Fibroblast of lung (primary cell): Measurements from ENCODE around the gene GOPC. TPM values are rescaled to one million over a fixed set of nuclear protein-coding genes. Genes with fewer than 3 reads are reported as not detected.

Experiments
- DNase-seq, 2 donors: peaks; one replicate each; pipeline versions ENCODE4 v3.0.0 to v3.0.0-alpha.2; 2010; ENCODE audit warnings: low read depth in 2 of 2
- H2AFZ ChIP-seq: 2 replicates; pipeline ENCODE4 v1.5.1; 2012; ENCODE audit warnings: low read length, control low read depth, inconsistent platforms
- H3K27ac ChIP-seq: 2 replicates; pipeline ENCODE4 v1.5.1; 2011; ENCODE audit warnings: low read length, control low read depth; ENCODE audit not compliant: insufficient read depth
- H3K27me3 ChIP-seq: 2 replicates; pipeline ENCODE4 v1.5.1; 2011; ENCODE audit warnings: mild to moderate bottlenecking, low read length; ENCODE audit not compliant: control insufficient read depth, insufficient read depth
- H3K36me3 ChIP-seq: 2 replicates; pipeline ENCODE4 v1.5.1; 2011; ENCODE audit warnings: low read length; ENCODE audit not compliant: control insufficient read depth, insufficient read depth
- H3K4me1 ChIP-seq: 2 replicates; pipeline ENCODE4 v1.5.1; 2011; ENCODE audit warnings: low read length; ENCODE audit not compliant: control insufficient read depth, insufficient read depth; ENCODE audit errors: extremely low read depth
- H3K4me2 ChIP-seq: 2 replicates; pipeline ENCODE4 v1.5.1; 2011; ENCODE audit warnings: low read length, control low read depth; ENCODE audit not compliant: insufficient read depth; ENCODE audit errors: extremely low read depth
- H3K4me3 ChIP-seq, 4 experiments: fragments of 200-600 bp in 1 of 4; sonication (generic) in 1 of 4; replicated peaks in 1 of 4; 2 replicates each; pipeline ENCODE4 v1.5.1; 2011 to 2016; ENCODE audit warnings: low read length in 4 of 4, low read depth in 3 of 4, mild to moderate bottlenecking in 3 of 4, control low read depth in 2 of 4, inconsistent platforms in 1 of 4, mixed read lengths in 1 of 4; ENCODE audit not compliant: insufficient read depth in 1 of 4; ENCODE audit errors: control extremely low read depth in 1 of 4
- H3K79me2 ChIP-seq: 2 replicates; pipeline ENCODE4 v1.5.1; 2012; ENCODE audit warnings: mild to moderate bottlenecking, low read length, inconsistent platforms; ENCODE audit not compliant: control insufficient read depth, insufficient read depth
- H3K9ac ChIP-seq: 2 replicates; pipeline ENCODE4 v1.5.1; 2011; ENCODE audit warnings: mild to moderate bottlenecking, low read length, control low read depth; ENCODE audit not compliant: insufficient read depth
- H3K9me3 ChIP-seq: 2 replicates; pipeline ENCODE4 v1.5.1; 2012; ENCODE audit warnings: low read depth, low read length; ENCODE audit not compliant: control insufficient read depth, insufficient read depth
- H4K20me1 ChIP-seq: 2 replicates; pipeline ENCODE4 v1.5.1; 2011; ENCODE audit warnings: low read length; ENCODE audit not compliant: control insufficient read depth, insufficient read depth; ENCODE audit errors: extremely low read depth
- EZH2 ChIP-seq: IDR thresholded peaks from 2 replicates; pipeline ENCODE4 v1.5.1; 2012; ENCODE audit warnings: low read length, control low read depth, mild to moderate bottlenecking; ENCODE audit errors: missing control alignments
- polyA plus RNA-seq, 2 donors: library from polyadenylated mRNA; depleted of rRNA in 1 of 2; stranded (reverse) in 1 of 2; unstranded in 1 of 2; fragments of >200 nt; gene quantifications; 2 replicates each; pipeline ENCODE4 v1.2.1, GENCODE V29; 2011 to 2012; ENCODE audit warnings: missing spikeins in 1 of 2
- total RNA-seq: library from RNA; depleted of rRNA; stranded (reverse); fragments of >200 nt; gene quantifications from 2 replicates; pipeline ENCODE4 v1.2.1, GENCODE V29; 2014
- TF ChIP-seq, protein P1 (sequence below), 2 donors: IDR thresholded peaks in 1 of 2; conservative IDR thresholded peaks in 1 of 2; 1 replicate in 1 of 2; 2 replicates in 1 of 2; pipeline ENCODE4 v1.5.1; 2011 to 2012; ENCODE audit warnings: low read length in 2 of 2, control low read depth in 1 of 2, inconsistent platforms in 1 of 2, low read depth in 1 of 2, mild to moderate bottlenecking in 1 of 2

The GOPC gene
- total and polyA plus RNA-seq, 2 donors (not counting 1 experiment from before 2014, with no cell fraction given) = 32.2 to 45.4 TPM

DNA sequence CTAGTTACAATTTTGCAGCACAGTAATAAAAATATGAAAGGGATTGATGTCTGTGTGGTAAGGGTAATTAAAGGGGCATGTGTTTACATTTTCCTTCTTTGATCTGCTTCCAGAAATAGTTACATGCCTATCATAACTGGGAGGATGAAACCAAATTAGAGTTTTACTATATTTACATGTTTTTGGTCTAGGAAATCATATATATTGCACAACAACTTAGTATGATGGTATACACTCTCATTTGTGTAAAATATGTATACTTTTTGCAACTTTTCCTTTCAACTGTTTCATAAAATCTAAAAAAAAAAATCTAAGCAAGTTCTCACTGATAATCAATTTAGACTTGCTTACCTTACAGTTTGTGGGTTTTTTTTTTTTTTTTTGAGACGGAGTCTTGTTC is 87.7 kb downstream of the GOPC start:
- H4K20me1 ChIP-seq = no peaks in the 10 kb centered on the region
- no peak overlapping the region for H3K9ac ChIP-seq
- no peak overlapping the region for H3K27ac ChIP-seq

DNA sequence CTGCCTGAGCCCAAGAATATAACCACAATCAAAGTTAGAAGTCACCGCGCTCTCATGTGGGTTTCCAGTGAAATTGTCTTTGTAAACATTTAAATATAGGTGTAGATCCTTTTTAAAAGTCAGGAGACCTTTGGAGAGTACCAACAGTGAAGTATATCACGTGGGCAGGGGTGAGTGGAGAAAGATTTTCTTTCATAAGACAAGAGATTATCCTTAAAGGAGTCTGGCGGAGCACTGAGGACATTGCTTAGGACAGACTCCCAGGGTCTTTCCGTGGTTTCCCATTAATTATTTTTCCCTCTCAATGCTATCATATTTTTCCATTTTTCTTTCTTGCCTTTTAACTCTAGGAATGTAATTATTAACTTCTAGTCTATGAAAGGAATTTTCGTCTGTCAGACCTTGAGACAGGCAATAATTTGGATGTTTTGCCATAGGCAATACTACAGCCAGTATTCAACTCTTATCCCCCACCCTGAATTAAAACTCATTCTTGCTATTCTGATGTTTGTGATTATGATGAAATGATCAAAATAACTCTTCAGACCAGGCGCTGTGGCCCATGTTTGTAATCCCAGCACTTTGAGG is 88.4 kb downstream of the GOPC start:
- H3K4me2 ChIP-seq = no peak overlapping the region
- no peak overlapping the region for H2AFZ ChIP-seq
- H3K79me2 ChIP-seq = no peaks in the 10 kb centered on the region
- DNase-seq = peak in 1 of 2 donors; percentile 53
- H3K36me3 ChIP-seq = no peaks in the 10 kb centered on the region
- H3K4me3 ChIP-seq = no peak overlapping the region
- H3K4me1 ChIP-seq = no peaks in the 10 kb centered on the region
- H3K9me3 ChIP-seq = no peaks in the 10 kb centered on the region
- H3K9ac ChIP-seq = no peak overlapping the region
- no peaks in the 10 kb centered on the region for H4K20me1 ChIP-seq
- H3K27ac ChIP-seq = no peak overlapping the region
- H3K27me3 ChIP-seq = no peaks in the 10 kb centered on the region
- TF ChIP-seq, protein P1, sequence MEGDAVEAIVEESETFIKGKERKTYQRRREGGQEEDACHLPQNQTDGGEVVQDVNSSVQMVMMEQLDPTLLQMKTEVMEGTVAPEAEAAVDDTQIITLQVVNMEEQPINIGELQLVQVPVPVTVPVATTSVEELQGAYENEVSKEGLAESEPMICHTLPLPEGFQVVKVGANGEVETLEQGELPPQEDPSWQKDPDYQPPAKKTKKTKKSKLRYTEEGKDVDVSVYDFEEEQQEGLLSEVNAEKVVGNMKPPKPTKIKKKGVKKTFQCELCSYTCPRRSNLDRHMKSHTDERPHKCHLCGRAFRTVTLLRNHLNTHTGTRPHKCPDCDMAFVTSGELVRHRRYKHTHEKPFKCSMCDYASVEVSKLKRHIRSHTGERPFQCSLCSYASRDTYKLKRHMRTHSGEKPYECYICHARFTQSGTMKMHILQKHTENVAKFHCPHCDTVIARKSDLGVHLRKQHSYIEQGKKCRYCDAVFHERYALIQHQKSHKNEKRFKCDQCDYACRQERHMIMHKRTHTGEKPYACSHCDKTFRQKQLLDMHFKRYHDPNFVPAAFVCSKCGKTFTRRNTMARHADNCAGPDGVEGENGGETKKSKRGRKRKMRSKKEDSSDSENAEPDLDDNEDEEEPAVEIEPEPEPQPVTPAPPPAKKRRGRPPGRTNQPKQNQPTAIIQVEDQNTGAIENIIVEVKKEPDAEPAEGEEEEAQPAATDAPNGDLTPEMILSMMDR (conservative IDR thresholded peaks at IDR 0.05 in 1 of 2, IDR thresholded peaks at IDR 0.05 in 1 of 2; ENCODE audit: low read depth in 1 of 2, low read length in 2 of 2) = no peak
- TF ChIP-seq EZH2 = no peak

More for the DNA sequence above, 87.7 kb downstream of the GOPC start:
- DNase-seq = no peak
- no peak overlapping the region for H3K4me2 ChIP-seq
- H3K36me3 ChIP-seq = no peaks in the 10 kb centered on the region
- no peak overlapping the region for H3K4me3 ChIP-seq
- H2AFZ ChIP-seq = no peak overlapping the region
- TF ChIP-seq, protein P1 (conservative IDR thresholded peaks at IDR 0.05 in 1 of 2, IDR thresholded peaks at IDR 0.05 in 1 of 2; ENCODE audit: low read depth in 1 of 2, low read length in 2 of 2) = no peak
- TF ChIP-seq EZH2 = no peak
- H3K27me3 ChIP-seq = no peaks in the 10 kb centered on the region
- H3K4me1 ChIP-seq = no peaks in the 10 kb centered on the region
- no peaks in the 10 kb centered on the region for H3K9me3 ChIP-seq
- H3K79me2 ChIP-seq = no peaks in the 10 kb centered on the region

DNA sequence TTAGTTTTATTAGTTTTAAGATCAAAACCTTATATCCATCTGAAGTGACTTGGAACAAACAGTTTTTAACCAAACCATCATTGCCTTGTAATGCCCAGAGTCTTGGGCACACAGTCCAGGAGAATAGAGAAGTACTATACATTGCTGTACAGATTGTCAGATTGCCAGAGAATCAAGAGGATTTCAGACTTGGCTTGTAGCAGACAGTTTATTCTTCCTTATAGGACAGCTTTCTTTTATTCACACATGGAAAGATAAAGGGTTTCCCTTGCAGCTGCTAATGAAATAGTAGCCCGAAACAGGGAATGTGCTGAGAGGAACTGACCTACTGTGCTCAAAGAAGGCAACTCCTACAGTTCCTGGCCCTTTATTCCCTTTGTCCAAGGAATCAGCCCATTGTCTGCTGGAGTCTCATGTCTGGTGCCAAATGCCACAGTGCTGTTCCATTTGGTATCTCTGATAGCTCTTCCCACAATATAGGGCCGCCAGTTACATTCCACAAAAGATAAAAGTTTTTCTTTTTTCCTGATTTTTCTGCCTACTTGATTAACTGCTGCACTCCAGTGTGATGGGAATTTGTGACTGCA is 89.2 kb downstream of the GOPC start:
- no peaks in the 10 kb centered on the region for H3K27me3 ChIP-seq
- TF ChIP-seq EZH2 = no peak
- TF ChIP-seq, protein P1 (conservative IDR thresholded peaks at IDR 0.05 in 1 of 2, IDR thresholded peaks at IDR 0.05 in 1 of 2; ENCODE audit: low read depth in 1 of 2, low read length in 2 of 2) = no peak

More for the DNA sequence above, 89.2 kb downstream of the GOPC start:
- H2AFZ ChIP-seq = no peak overlapping the region
- H3K4me3 ChIP-seq = no peak overlapping the region
- no peaks in the 10 kb centered on the region for H4K20me1 ChIP-seq
- H3K36me3 ChIP-seq = no peaks in the 10 kb centered on the region
- H3K9ac ChIP-seq = no peak overlapping the region
- H3K4me1 ChIP-seq = no peaks in the 10 kb centered on the region
- no peak for DNase-seq
- H3K79me2 ChIP-seq = peaks cover 2% of the 10 kb centered on the region
- H3K9me3 ChIP-seq = no peaks in the 10 kb centered on the region
- H3K4me2 ChIP-seq = no peak overlapping the region
- no peak overlapping the region for H3K27ac ChIP-seq
